HEK293T (cell line): Measurements from ENCODE around the gene GTPBP6.
A peak's percentile ranks its signal among the peaks of the same experiment; 100 is the strongest.

ENCODE experiments used
- CTCF ChIA-PET: fragments of 350-600 bp; formaldehyde crosslinking; extraction: SDS; loops from one replicate; lab custom pipeline; 2021; ENCODE audit warnings: antibody characterized with exemption, inconsistent platforms; lab: Yijun Ruan, JAX
- POLR2A ChIA-PET: fragments of 350-600 bp; formaldehyde crosslinking; extraction: SDS; loops from one replicate; lab custom pipeline; 2020; ENCODE audit warnings: antibody characterized with exemption, inconsistent platforms; lab: Yijun Ruan, JAX
- DNase-seq: peaks from one replicate; pipeline ENCODE4 v3.0.0; 2012; ENCODE audit warnings: mixed read lengths; ENCODE audit errors: extremely low spot score
- ARNT ChIP-seq: fragments of 450-650 bp; IDR thresholded peaks from 2 replicates; pipeline ENCODE4 v1.6.1; 2017; ENCODE audit warnings: mild to moderate bottlenecking
- BHLHE40 ChIP-seq: fragments of 450-650 bp; IDR thresholded peaks from 2 replicates; pipeline ENCODE4 v1.6.1; 2016; ENCODE audit warnings: mild to moderate bottlenecking, moderate library complexity, borderline replicate concordance
- CTBP1 ChIP-seq: fragments of 450-650 bp; IDR thresholded peaks from 2 replicates; pipeline ENCODE4 v1.6.1; 2016; ENCODE audit warnings: borderline replicate concordance
- ELF4 ChIP-seq: fragments of 450-650 bp; IDR thresholded peaks from 2 replicates; pipeline ENCODE4 v1.6.1; 2017; ENCODE audit warnings: antibody characterized with exemption
- FOXA1 ChIP-seq: fragments of 450-650 bp; IDR thresholded peaks from 2 replicates; pipeline ENCODE4 v1.6.1; 2016; ENCODE audit warnings: mild to moderate bottlenecking
- FOXK2 ChIP-seq: fragments of 450-650 bp; IDR thresholded peaks from 2 replicates; pipeline ENCODE4 v1.6.1; 2016; ENCODE audit warnings: mild to moderate bottlenecking
- FOXM1 ChIP-seq: fragments of 450-650 bp; IDR thresholded peaks from 2 replicates; pipeline ENCODE4 v1.6.1; 2017; ENCODE audit warnings: mild to moderate bottlenecking, borderline replicate concordance
- HDGF ChIP-seq: fragments of 450-650 bp; IDR thresholded peaks from 2 replicates; pipeline ENCODE4 v1.6.1; 2017; ENCODE audit warnings: antibody characterized with exemption, borderline replicate concordance
- L3MBTL2 ChIP-seq: fragments of 450-650 bp; conservative IDR thresholded peaks from 2 replicates; pipeline ENCODE4 v1.6.1; 2016; ENCODE audit warnings: mild to moderate bottlenecking
- LEF1 ChIP-seq: fragments of 450-650 bp; IDR thresholded peaks from 2 replicates; pipeline ENCODE4 v1.6.1; 2017; ENCODE audit warnings: mild to moderate bottlenecking, borderline replicate concordance
- NFRKB ChIP-seq: fragments of 450-650 bp; IDR thresholded peaks from 2 replicates; pipeline ENCODE4 v1.6.1; 2016; ENCODE audit warnings: mild to moderate bottlenecking, moderate library complexity
- SP1 ChIP-seq: fragments of 450-650 bp; IDR thresholded peaks from 2 replicates; pipeline ENCODE4 v1.6.1; 2017
- SUZ12 ChIP-seq: fragments of 450-650 bp; IDR thresholded peaks from 2 replicates; pipeline ENCODE4 v1.6.1; 2016; ENCODE audit warnings: mild to moderate bottlenecking
- TARDBP ChIP-seq: fragments of 450-650 bp; IDR thresholded peaks from 2 replicates; pipeline ENCODE4 v1.6.1; 2016
- ZNF384 ChIP-seq: fragments of 450-650 bp; IDR thresholded peaks from 2 replicates; pipeline ENCODE4 v1.6.1; 2016
- TF ChIP-seq, protein P1 (sequence below): fragments of 450-650 bp; IDR thresholded peaks from 2 replicates; pipeline ENCODE4 v1.6.1; 2016

GTPBP6 gene

GRCh38 chrX:290476-291166 is 28.0 kb downstream of the GTPBP6 start:
- CTCF ChIA-PET: no interaction called here
- TF ChIP-seq FOXM1: no peak
- no peak for TF ChIP-seq NFRKB
- no peak for TF ChIP-seq ZNF384
- no peak for TF ChIP-seq FOXK2
- no peak for TF ChIP-seq LEF1
- no peak for TF ChIP-seq BHLHE40
- no peak for TF ChIP-seq L3MBTL2
- TF ChIP-seq TARDBP: no peak
- no peak for TF ChIP-seq ELF4
- no peak for TF ChIP-seq ARNT
- no peak for TF ChIP-seq CTBP1
- no peak for TF ChIP-seq HDGF
- no peak for TF ChIP-seq SUZ12
- TF ChIP-seq, protein P1, sequence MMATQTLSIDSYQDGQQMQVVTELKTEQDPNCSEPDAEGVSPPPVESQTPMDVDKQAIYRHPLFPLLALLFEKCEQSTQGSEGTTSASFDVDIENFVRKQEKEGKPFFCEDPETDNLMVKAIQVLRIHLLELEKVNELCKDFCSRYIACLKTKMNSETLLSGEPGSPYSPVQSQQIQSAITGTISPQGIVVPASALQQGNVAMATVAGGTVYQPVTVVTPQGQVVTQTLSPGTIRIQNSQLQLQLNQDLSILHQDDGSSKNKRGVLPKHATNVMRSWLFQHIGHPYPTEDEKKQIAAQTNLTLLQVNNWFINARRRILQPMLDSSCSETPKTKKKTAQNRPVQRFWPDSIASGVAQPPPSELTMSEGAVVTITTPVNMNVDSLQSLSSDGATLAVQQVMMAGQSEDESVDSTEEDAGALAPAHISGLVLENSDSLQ: no peak
- no peak for TF ChIP-seq SP1
- TF ChIP-seq FOXA1: no peak
- POLR2A ChIA-PET: no interaction called here
- DNase-seq: no peak

DNA sequence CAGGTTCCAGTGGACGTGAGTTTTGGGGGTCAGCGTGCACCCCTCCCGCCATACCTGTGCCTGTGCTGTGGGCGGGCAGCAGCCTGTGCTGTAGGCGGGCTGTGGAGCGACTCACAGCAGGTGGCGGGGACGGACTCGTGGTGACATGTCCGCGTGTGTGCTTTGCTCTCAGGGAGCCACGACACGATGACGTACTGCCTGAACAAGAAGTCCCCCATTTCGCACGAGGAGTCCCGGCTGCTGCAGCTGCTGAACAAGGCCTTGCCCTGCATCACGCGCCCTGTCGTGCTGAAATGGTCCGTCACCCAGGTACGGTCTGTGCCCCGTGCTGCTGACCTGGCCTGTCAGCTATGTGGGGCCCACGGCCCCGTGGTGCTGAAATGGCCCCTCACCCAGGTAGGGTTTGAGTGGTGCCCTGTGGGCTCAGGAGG is 30.0 kb downstream of the GTPBP6 start:
- POLR2A ChIA-PET: no interaction called here
- CTCF ChIA-PET: no interaction called here
- no peak for DNase-seq
- TF ChIP-seq FOXA1 (no peak), LEF1 (no peak), ARNT (no peak), L3MBTL2 (no peak), FOXM1 (no peak), BHLHE40 (no peak), ZNF384 (no peak), CTBP1 (no peak), SUZ12 (no peak), NFRKB (no peak), ELF4 (no peak), TARDBP (no peak)
- TF ChIP-seq, protein P1: no peak

GRCh38 chrX:287670-288069 is 30.9 kb downstream of the GTPBP6 start:
- TF ChIP-seq ARNT: no peak
- TF ChIP-seq, protein P1: no peak
- no peak for TF ChIP-seq L3MBTL2
- no peak for TF ChIP-seq FOXA1
- no peak for TF ChIP-seq NFRKB
- TF ChIP-seq SP1: no peak
- no peak for TF ChIP-seq HDGF
- no peak for TF ChIP-seq LEF1
- no peak for TF ChIP-seq FOXM1
- no peak for TF ChIP-seq SUZ12
- TF ChIP-seq FOXK2: no peak
- TF ChIP-seq ELF4: no peak
- TF ChIP-seq ZNF384: no peak
- no peak for TF ChIP-seq TARDBP
- no peak for TF ChIP-seq CTBP1
- TF ChIP-seq BHLHE40: no peak
- ChIA-PET POLR2A (no interaction called here), CTCF (no interaction called here)
- DNase-seq: no peak

DNA sequence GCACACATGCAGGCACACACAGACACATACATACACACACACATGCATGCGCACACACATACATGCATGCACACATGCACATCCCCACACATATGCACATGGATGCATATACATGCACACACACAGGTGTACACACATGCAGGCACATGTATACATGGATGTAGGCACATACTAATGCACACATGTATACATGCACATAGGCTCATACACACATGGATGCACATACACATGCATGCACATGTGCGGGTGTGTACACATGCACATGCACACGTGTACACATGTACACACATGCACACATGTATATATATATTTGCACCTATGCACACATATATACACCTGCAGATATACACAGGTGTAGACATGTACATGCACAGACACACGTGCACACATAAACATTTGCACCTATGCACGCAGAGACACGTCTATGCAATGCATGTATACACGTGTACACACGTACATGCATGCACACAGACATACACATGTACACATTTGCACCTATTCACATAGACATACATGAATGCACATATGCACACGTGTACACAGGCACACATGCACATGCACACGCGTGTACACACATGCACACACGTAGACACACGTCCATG is 33.4 kb downstream of the GTPBP6 start:
- ChIA-PET CTCF (no interaction called here), POLR2A (no interaction called here)
- TF ChIP-seq NFRKB: no peak
- no peak for TF ChIP-seq ELF4
- TF ChIP-seq L3MBTL2: no peak
- no peak for TF ChIP-seq FOXK2
- no peak for TF ChIP-seq FOXM1
- TF ChIP-seq ZNF384: no peak
- no peak for TF ChIP-seq LEF1
- no peak for TF ChIP-seq SUZ12
- TF ChIP-seq SP1: no peak
- no peak for TF ChIP-seq HDGF
- no peak for TF ChIP-seq ARNT
- TF ChIP-seq CTBP1: no peak
- DNase-seq: no peak

- TF ChIP-seq ZNF384 (peak; percentile 92), FOXA1 (no peak)
- TF ChIP-seq, protein P1: peak; percentile 99
- peak; percentile 87 for DNase-seq
- ChIA-PET POLR2A (no interaction called here), CTCF (no interaction called here)
Observed at GRCh38 chrX:283115-283845, 35.3 kb downstream of the GTPBP6 start.
